Measurements from ENCODE around the gene RC3H2.

RC3H2 gene

GRCh38 chr9:122940454-122940748 lies 35.2 kb upstream of the RC3H2 start (continued):
- peak; percentile 58 for TF ChIP-seq REST (tag by site-specific recombination; IDR thresholded peaks at IDR 0.05)

DNA sequence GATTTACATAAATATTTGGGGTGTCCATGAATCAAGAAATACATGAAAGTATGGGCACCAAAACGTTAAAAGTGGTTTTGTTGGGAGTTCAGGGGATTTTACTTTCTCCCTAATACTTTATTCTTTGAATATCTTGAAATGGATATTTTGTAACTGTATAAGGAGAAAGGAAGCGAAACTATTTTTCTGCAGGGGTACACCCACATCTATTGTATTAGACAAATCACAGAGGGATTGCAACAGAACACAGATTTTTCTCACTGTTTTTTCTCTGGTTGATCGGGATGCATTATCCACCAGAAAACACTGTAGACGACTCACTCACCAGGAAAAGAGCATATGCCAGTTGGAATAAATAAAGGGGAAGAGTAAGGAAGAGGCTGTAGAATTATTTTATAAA lies 34.4 kb upstream of the RC3H2 start:
- Histone ChIP-seq H3K4me3 (ENCODE audit: low read depth, low read length) (no peak overlapping the region), H3K9me3 (ENCODE audit: control insufficient read depth, insufficient read depth, low read depth, low read length) (no peaks in the 10 kb centered on the region), H3K36me3 (ENCODE audit: control insufficient read depth in 2 of 2, insufficient read depth in 1 of 2, low read length in 2 of 2) (peaks cover 9 to 32% of the 10 kb centered on the region in 2 experiments; a peak in 2 of 3 replicates), H3K27ac (ENCODE audit: extremely low read depth, low read depth, low read length) (no peak overlapping the region), H3K4me1 (ENCODE audit: control insufficient read depth, insufficient read depth, low read length) (no peaks in the 10 kb centered on the region)
- no peak for TF ChIP-seq ZNF558 (tag by site-specific recombination; IDR thresholded peaks at IDR 0.05)
- TF ChIP-seq ZNF654 (tag by site-specific recombination; IDR thresholded peaks at IDR 0.05; ENCODE audit: low read depth) = no peak
- TF ChIP-seq ZFP37 (tag by site-specific recombination; IDR thresholded peaks at IDR 0.05) = no peak
- no peak for TF ChIP-seq ZNF16 (tag by site-specific recombination; IDR thresholded peaks at IDR 0.05; ENCODE audit: low read depth)
- TF ChIP-seq YY2 (tag by site-specific recombination; IDR thresholded peaks at IDR 0.05) = no peak
- no peak for TF ChIP-seq KLF16 (tag by site-specific recombination; IDR thresholded peaks at IDR 0.05)
- no peak for TF ChIP-seq ZNF335 (tag by site-specific recombination; conservative IDR thresholded peaks at IDR 0.05)
- TF ChIP-seq ZNF701 (tag by site-specific recombination; IDR thresholded peaks at IDR 0.05) = no peak
- TF ChIP-seq TSHZ1 (tag by site-specific recombination; IDR thresholded peaks at IDR 0.05; ENCODE audit: borderline replicate concordance) = no peak
- no peak for TF ChIP-seq KLF17 (tag by site-specific recombination; IDR thresholded peaks at IDR 0.05)
- TF ChIP-seq OVOL3 (tag by site-specific recombination; IDR thresholded peaks at IDR 0.05) = no peak
- ChIA-PET POLR2A (interaction anchor here (1.5 to 3.2 kb wide), 4 partner anchors 9 to 111 kb away, joined by 9 to 126 read pairs (median 18); partner anchors contain the start of genes PDCL and ZBTB26), CTCF (no interaction called here)

GRCh38 chr9:122936883-122937282 lies 31.7 kb upstream of the RC3H2 start:
- H3K9me3 ChIP-seq (ENCODE audit: control insufficient read depth, insufficient read depth, low read depth, low read length) = no peaks in the 10 kb centered on the region
- POLR2A ChIA-PET = interaction anchor here (1.3 kb wide), 1 partner anchor 7 kb away, joined by 5 read pairs; no protein-coding TSS in a partner anchor
- no peak overlapping the region for H3K4me3 ChIP-seq (ENCODE audit: low read depth, low read length)
- CTCF ChIA-PET = no interaction called here
- H3K4me1 ChIP-seq (ENCODE audit: control insufficient read depth, insufficient read depth, low read length) = no peaks in the 10 kb centered on the region
- H3K36me3 ChIP-seq (ENCODE audit: control insufficient read depth in 2 of 2, insufficient read depth in 1 of 2, low read length in 2 of 2) = peaks cover 9 to 28% of the 10 kb centered on the region in 2 experiments; a peak in 2 of 3 replicates
- no peak overlapping the region for H3K27ac ChIP-seq (ENCODE audit: extremely low read depth, low read depth, low read length)
- TF ChIP-seq, protein P1, sequence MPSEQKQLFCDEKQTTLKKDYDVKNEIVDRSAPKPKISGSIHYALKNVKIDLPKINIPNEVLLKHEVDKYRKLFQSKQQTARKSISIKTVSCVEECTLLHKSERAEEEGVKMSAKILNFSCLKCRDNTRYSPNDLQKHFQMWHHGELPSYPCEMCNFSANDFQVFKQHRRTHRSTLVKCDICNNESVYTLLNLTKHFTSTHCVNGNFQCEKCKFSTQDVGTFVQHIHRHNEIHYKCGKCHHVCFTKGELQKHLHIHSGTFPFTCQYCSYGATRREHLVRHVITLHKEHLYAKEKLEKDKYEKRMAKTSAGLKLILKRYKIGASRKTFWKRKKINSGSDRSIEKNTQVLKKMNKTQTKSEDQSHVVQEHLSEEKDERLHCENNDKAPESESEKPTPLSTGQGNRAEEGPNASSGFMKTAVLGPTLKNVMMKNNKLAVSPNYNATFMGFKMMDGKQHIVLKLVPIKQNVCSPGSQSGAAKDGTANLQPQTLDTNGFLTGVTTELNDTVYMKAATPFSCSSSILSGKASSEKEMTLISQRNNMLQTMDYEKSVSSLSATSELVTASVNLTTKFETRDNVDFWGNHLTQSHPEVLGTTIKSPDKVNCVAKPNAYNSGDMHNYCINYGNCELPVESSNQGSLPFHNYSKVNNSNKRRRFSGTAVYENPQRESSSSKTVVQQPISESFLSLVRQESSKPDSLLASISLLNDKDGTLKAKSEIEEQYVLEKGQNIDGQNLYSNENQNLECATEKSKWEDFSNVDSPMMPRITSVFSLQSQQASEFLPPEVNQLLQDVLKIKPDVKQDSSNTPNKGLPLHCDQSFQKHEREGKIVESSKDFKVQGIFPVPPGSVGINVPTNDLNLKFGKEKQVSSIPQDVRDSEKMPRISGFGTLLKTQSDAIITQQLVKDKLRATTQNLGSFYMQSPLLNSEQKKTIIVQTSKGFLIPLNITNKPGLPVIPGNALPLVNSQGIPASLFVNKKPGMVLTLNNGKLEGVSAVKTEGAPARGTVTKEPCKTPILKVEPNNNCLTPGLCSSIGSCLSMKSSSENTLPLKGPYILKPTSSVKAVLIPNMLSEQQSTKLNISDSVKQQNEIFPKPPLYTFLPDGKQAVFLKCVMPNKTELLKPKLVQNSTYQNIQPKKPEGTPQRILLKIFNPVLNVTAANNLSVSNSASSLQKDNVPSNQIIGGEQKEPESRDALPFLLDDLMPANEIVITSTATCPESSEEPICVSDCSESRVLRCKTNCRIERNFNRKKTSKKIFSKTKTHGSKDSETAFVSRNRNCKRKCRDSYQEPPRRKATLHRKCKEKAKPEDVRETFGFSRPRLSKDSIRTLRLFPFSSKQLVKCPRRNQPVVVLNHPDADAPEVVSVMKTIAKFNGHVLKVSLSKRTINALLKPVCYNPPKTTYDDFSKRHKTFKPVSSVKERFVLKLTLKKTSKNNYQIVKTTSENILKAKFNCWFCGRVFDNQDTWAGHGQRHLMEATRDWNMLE (tag by site-specific recombination; conservative IDR thresholded peaks at IDR 0.05; ENCODE audit: low read depth) = no peak
- TF ChIP-seq, protein P2, sequence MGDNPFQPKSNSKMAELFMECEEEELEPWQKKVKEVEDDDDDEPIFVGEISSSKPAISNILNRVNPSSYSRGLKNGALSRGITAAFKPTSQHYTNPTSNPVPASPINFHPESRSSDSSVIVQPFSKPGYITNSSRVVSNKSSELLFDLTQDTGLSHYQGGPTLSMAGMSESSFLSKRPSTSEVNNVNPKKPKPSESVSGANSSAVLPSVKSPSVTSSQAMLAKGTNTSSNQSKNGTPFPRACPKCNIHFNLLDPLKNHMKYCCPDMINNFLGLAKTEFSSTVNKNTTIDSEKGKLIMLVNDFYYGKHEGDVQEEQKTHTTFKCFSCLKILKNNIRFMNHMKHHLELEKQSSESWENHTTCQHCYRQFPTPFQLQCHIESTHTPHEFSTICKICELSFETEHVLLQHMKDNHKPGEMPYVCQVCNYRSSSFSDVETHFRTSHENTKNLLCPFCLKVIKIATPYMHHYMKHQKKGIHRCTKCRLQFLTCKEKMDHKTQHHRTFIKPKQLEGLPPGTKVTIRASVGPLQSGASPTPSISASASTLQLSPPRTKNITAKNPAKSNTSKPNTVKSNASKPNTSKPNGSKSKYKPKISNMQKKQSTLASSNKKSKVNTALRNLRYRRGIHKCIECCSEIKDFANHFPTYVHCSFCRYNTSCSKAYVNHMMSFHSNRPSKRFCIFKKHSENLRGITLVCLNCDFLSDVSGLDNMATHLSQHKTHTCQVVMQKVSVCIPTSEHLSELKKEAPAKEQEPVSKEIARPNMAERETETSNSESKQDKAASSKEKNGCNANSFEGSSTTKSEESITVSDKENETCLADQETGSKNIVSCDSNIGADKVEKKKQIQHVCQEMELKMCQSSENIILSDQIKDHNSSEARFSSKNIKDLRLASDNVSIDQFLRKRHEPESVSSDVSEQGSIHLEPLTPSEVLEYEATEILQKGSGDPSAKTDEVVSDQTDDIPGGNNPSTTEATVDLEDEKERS (tag by site-specific recombination; IDR thresholded peaks at IDR 0.05) = no peak
- no peak for TF ChIP-seq ZBTB44 (tag by site-specific recombination; IDR thresholded peaks at IDR 0.05)
